HG03520 (cell line): ENCODE data around the gene PANK4.
"Not testable (repeated sequence)": the region's sequence is repeated elsewhere in the genome, so short reads cannot be mapped to it uniquely, and the experiment has no call there.

Experiments used
- ATAC-seq: cut with Tn5 transposase; IDR thresholded peaks from one replicate; pipeline ENCODE4 v1.9.1; 2021; ENCODE audit warnings: mild to moderate bottlenecking, moderate library complexity; ENCODE audit not compliant: unreplicated experiment

The PANK4 gene

GRCh38 chr1:2525920-2526823, at the start of gene PANK4:
Gene PANK4, minus strand, starts transcription at chr1:2526596. Its CDS starts 9 bp downstream, at chr1:2526587.
- ATAC-seq = peak; percentile 83

DNA sequence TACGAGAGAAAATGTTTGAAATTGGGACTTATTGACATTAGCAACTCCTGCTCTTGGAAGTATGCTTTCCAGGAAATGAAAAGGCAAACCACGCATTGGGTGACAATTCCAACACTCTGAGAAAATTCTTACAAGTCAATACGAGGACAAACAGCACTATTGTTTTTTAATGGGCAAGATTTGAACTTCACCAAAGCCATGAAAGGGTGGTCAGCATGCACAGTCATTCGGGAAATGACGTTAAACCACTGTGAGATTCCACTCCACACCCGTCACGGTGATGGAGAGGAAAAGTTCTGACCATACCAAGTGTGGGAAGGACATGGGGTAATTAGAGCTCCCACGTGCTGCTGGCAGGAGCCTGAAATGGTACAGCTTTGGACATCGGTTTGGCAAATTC, 48.0 kb upstream of the PANK4 start:
- no peak for ATAC-seq

- ATAC-seq = no peak
Measured at GRCh38 chr1:2573250-2573920, 47.0 kb upstream of the PANK4 start.

- no peak for ATAC-seq
Measured at GRCh38 chr1:2571348-2571747, 45.0 kb upstream of the PANK4 start.

GRCh38 chr1:2570332-2570731, 43.9 kb upstream of the PANK4 start:
- ATAC-seq = no peak

DNA sequence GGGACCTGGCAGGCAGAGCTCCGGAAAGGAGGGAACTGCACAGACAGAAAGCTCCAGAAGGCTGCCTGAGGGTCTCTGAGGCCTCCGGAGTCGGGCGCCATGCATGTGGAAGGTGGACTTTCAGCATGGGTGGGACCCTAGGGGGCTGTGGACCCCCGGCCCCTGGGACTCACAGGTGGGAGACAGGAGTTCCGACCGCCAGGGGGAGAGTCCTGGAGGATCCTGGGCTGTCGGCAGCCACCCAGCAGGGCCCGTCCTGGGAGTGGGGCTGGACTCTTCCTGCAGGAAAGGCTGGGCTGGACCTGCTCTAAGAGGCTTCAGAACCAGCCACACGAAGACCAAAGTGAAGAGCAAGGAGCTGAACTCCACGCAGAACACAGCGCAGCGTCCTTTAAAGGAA, 43.3 kb upstream of the PANK4 start:
- ATAC-seq = not testable (repeated sequence)

- ATAC-seq = no peak
Measured at GRCh38 chr1:2569060-2569459, 42.7 kb upstream of the PANK4 start.

- not testable (repeated sequence) for ATAC-seq
Measured at GRCh38 chr1:2568187-2568816, 41.9 kb upstream of the PANK4 start.

- no peak for ATAC-seq
Measured at GRCh38 chr1:2567083-2567679, 40.8 kb upstream of the PANK4 start.

DNA sequence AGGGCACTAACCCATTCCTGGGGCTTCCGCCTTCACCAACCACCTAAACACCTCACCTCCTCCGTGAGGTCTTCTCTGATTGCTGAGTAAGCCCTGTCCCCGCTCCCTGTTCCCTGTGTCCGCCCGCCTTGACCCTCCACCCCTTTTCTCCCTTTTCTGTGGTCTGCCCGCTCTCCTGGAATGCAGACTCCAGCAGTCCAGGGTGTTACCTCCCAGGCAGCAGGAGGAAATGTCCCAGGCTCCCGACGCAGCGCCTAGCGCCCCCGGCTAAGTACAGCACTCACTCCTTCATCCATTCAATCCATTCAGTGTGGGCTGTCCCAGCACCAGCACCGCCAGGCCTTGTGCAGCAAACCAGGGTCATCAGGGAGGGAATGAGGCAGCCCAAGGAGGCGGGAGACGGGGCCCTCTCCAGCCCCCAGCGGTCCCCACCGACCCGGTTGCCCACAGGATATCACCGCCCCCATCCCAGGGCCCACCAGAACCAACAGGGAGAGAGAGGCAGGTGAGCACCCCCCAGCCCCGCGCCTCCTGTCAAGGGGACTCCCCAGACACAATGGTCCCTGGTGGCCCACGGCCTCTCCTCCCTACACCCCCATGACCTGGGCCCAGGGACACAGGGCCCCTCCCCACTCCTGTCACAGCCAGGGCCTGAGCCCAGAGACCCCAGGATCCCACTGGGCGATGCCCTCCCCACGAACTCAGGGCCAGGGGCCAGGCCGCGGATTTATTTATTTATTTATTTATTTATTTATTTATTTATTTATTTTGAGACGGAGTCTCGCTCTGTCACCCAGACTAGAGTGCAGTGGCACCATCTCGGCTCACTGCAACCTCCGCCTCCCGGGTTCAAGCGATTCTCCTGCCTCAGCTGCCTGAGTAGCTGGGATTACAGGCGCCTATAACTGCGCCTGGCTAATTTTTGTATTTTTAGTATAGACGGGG, 40.0 kb upstream of the PANK4 start:
- ATAC-seq = no peak

DNA sequence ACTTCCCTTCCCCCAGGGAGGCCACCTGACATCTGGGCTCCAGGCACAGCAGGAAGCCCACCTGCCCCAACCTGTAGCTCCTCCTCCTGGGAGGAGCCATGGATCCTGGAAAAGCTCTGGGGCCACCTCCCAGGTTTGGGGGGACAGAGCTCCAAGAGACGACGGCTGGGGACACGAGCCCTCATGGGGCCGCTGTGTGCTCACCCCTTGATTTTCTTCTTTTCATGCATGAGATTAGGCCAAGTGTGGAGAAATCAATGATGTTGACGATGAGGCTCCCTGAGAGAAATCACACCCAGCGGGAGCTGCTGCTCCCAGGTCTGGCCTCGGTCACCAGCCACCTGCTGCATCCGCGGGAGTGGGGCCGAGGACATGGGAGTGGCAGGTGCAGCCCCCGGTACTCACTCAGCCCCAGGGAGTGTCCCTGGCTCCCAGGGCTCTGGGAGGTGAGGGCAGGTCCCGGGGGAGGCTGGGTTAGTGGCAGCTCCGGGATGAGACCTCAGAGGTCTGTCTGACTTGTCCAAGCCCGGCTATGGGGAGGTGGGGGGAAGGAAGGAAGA, 38.5 kb upstream of the PANK4 start:
- ATAC-seq = no peak

- ATAC-seq = no peak
Measured at GRCh38 chr1:2564006-2564814, 37.8 kb upstream of the PANK4 start.

GRCh38 chr1:2563205-2563604, 36.8 kb upstream of the PANK4 start:
- no peak for ATAC-seq

- no peak for ATAC-seq
Measured at GRCh38 chr1:2561898-2562895, 35.8 kb upstream of the PANK4 start.

GRCh38 chr1:2561446-2561845, 35.0 kb upstream of the PANK4 start:
- ATAC-seq = no peak

GRCh38 chr1:2560299-2561073, 34.1 kb upstream of the PANK4 start:
- ATAC-seq = no peak
